GM19351 (cell line): ENCODE data around the gene AMN1.
A peak's percentile ranks its signal among the peaks of the same experiment; 100 is the strongest.
"Not testable (repeated sequence)": the region's sequence is repeated elsewhere in the genome, so short reads cannot be mapped to it uniquely, and the experiment has no call there.

ENCODE experiments used
- ATAC-seq: cut with Tn5 transposase; IDR thresholded peaks from one replicate; pipeline ENCODE4 v1.9.1; 2021; ENCODE audit warnings: mild to moderate bottlenecking, moderate library complexity; ENCODE audit not compliant: unreplicated experiment

Gene AMN1

GRCh38 chr12:31687101-31687527 is 41.7 kb downstream of the AMN1 start:
- peak; percentile 79 for ATAC-seq

- ATAC-seq, result no peak
These were observed 43.0 kb downstream of the AMN1 start for GRCh38 chr12:31685801-31686200.

GRCh38 chr12:31682136-31682962 is 46.5 kb downstream of the AMN1 start:
- ATAC-seq, result peak; percentile 87

- no peak for ATAC-seq
These were observed 56.3 kb downstream of the AMN1 start for GRCh38 chr12:31672521-31672920.

- not testable (repeated sequence) for ATAC-seq
These were observed 59.2 kb downstream of the AMN1 start for GRCh38 chr12:31669582-31669981.

- ATAC-seq, result no peak
These were observed 59.8 kb downstream of the AMN1 start for GRCh38 chr12:31669020-31669419.

- ATAC-seq, result no peak
These were observed 64.8 kb downstream of the AMN1 start for GRCh38 chr12:31664038-31664437.

- no peak for ATAC-seq
These were observed 65.2 kb downstream of the AMN1 start for GRCh38 chr12:31663576-31663975.

GRCh38 chr12:31662176-31662849 is 66.5 kb downstream of the AMN1 start:
- no peak for ATAC-seq

- ATAC-seq, result peak; percentile 98
These were observed 69.5 kb downstream of the AMN1 start, which contains the start of gene ETFBKMT for GRCh38 chr12:31659087-31659942. Gene ETFBKMT, plus strand, starts transcription at chr12:31659688. Its CDS starts 2,266 bp downstream, at chr12:31661954.

GRCh38 chr12:31658471-31659086 is 70.2 kb downstream of the AMN1 start:
- ATAC-seq, result peak; percentile 3

GRCh38 chr12:31655792-31656191 is 73.0 kb downstream of the AMN1 start:
- no peak for ATAC-seq

- no peak for ATAC-seq
These were observed 73.6 kb downstream of the AMN1 start for GRCh38 chr12:31655208-31655607.

GRCh38 chr12:31651893-31652521 is 76.8 kb downstream of the AMN1 start:
- ATAC-seq, result no peak

- no peak for ATAC-seq
These were observed 77.9 kb downstream of the AMN1 start for GRCh38 chr12:31650918-31651317.

- ATAC-seq, result no peak
These were observed 81.7 kb downstream of the AMN1 start for GRCh38 chr12:31647086-31647491.

- ATAC-seq, result no peak
These were observed 82.9 kb downstream of the AMN1 start for GRCh38 chr12:31645924-31646323.

GRCh38 chr12:31644536-31644935 is 84.3 kb downstream of the AMN1 start:
- no peak for ATAC-seq

GRCh38 chr12:31641509-31642090 is 87.2 kb downstream of the AMN1 start:
- no peak for ATAC-seq

- ATAC-seq, result no peak
These were observed 94.2 kb downstream of the AMN1 start for GRCh38 chr12:31634620-31635019.
